SK-N-SH treated with all-trans-retinoic acid at 6 μM for 48 hours (cell line): ENCODE measurements around the gene CCL18.

Source experiments
- ATAC-seq: fragments of 200-7000 bp; cut with Tn5 transposase; 3 replicates; pipeline ENCODE4 v1.9.1; 2020; ENCODE audit warnings: mild to moderate bottlenecking, moderate library complexity
- ARNTL ChIP-seq: fragments of 450-650 bp; formaldehyde crosslinking; IDR thresholded peaks from 2 replicates; pipeline ENCODE4 v1.5.0; 2020; ENCODE audit warnings: low read depth, mild to moderate bottlenecking, moderate library complexity, borderline replicate concordance
- BACH2 ChIP-seq: fragments of 250-450 bp; sonication (Bioruptor Pico); IDR thresholded peaks from 2 replicates; pipeline ENCODE4 v1.9.0; 2021; ENCODE audit warnings: mild to moderate bottlenecking, borderline replicate concordance
- CREB5 ChIP-seq: fragments of 250-450 bp; sonication (Bioruptor Pico); IDR thresholded peaks from 2 replicates; pipeline ENCODE4 v1.5.1; 2020; ENCODE audit warnings: low read depth, mild to moderate bottlenecking, moderate library complexity
- CSDC2 ChIP-seq: fragments of 250-450 bp; sonication (Bioruptor Pico); IDR thresholded peaks from 2 replicates; pipeline ENCODE4 v1.5.0; 2020; ENCODE audit warnings: mild to moderate bottlenecking, moderate library complexity
- CSRNP3 ChIP-seq: fragments of 250-450 bp; sonication (Bioruptor Pico); IDR thresholded peaks from 2 replicates; pipeline ENCODE4 v1.5.1; 2021; ENCODE audit warnings: mild to moderate bottlenecking, moderate library complexity
- ESRRG ChIP-seq: fragments of 250-450 bp; sonication (Bioruptor Pico); IDR thresholded peaks from 2 replicates; pipeline ENCODE4 v1.6.1; 2021; ENCODE audit warnings: mild to moderate bottlenecking
- GLIS3 ChIP-seq: fragments of 250-450 bp; sonication (Bioruptor Pico); IDR thresholded peaks from 2 replicates; pipeline ENCODE4 v1.5.0; 2020; ENCODE audit warnings: mild to moderate bottlenecking, moderate library complexity
- ISL1 ChIP-seq: fragments of 250-450 bp; sonication (Bioruptor Pico); IDR thresholded peaks from 2 replicates; pipeline ENCODE4 v2.1.2; 2022; ENCODE audit warnings: mild to moderate bottlenecking, moderate library complexity
- OSR1 ChIP-seq: fragments of 250-450 bp; sonication (Bioruptor Pico); IDR thresholded peaks from 2 replicates; pipeline ENCODE4 v1.8.0; 2022; ENCODE audit warnings: moderate library complexity, mild to moderate bottlenecking, inconsistent platforms
- PATZ1 ChIP-seq: fragments of 250-450 bp; sonication (Bioruptor Pico); IDR thresholded peaks from 2 replicates; pipeline ENCODE4 v1.8.0; 2020; ENCODE audit warnings: mild to moderate bottlenecking, moderate library complexity, borderline replicate concordance
- POU6F1 ChIP-seq: fragments of 250-450 bp; sonication (Bioruptor Pico); IDR thresholded peaks from 2 replicates; pipeline ENCODE4 v1.8.0; 2021; ENCODE audit warnings: low read depth, mild to moderate bottlenecking, moderate library complexity, borderline replicate concordance
- RARB ChIP-seq: fragments of 250-450 bp; sonication (Bioruptor Pico); IDR thresholded peaks from 2 replicates; pipeline ENCODE4 v1.8.0; 2021; ENCODE audit warnings: mild to moderate bottlenecking, moderate library complexity
- SNAI2 ChIP-seq: fragments of 250-450 bp; sonication (Bioruptor Pico); IDR thresholded peaks from 2 replicates; pipeline ENCODE4 v1.5.0; 2020; ENCODE audit warnings: mild to moderate bottlenecking, moderate library complexity
- TOX ChIP-seq: fragments of 250-450 bp; sonication (Bioruptor Pico); IDR thresholded peaks from 2 replicates; pipeline ENCODE4 v1.8.0; 2021; ENCODE audit warnings: mild to moderate bottlenecking, moderate library complexity, borderline replicate concordance
- TSHZ2 ChIP-seq: fragments of 250-450 bp; sonication (Bioruptor Pico); IDR thresholded peaks from 2 replicates; pipeline ENCODE4 v1.5.0; 2020; ENCODE audit warnings: mild to moderate bottlenecking, moderate library complexity
- ZC3H10 ChIP-seq: fragments of 250-450 bp; sonication (Bioruptor Pico); IDR thresholded peaks from 2 replicates; pipeline ENCODE4 v1.5.1; 2021; ENCODE audit warnings: mild to moderate bottlenecking, moderate library complexity
- ZFP3 ChIP-seq: fragments of 250-450 bp; sonication (Bioruptor Pico); IDR thresholded peaks from 2 replicates; pipeline ENCODE4 v1.5.0; 2020; ENCODE audit warnings: mild to moderate bottlenecking, moderate library complexity
- ZFP30 ChIP-seq: fragments of 450-650 bp; formaldehyde crosslinking; IDR thresholded peaks from 2 replicates; pipeline ENCODE4 v1.5.0; 2022; ENCODE audit warnings: mild to moderate bottlenecking, moderate library complexity
- ZNF565 ChIP-seq: fragments of 450-650 bp; formaldehyde crosslinking; conservative IDR thresholded peaks from 2 replicates; pipeline ENCODE4 v1.5.0; 2020; ENCODE audit warnings: low read depth, mild to moderate bottlenecking, moderate library complexity
- ZNF70 ChIP-seq: fragments of 450-650 bp; formaldehyde crosslinking; IDR thresholded peaks from 2 replicates; pipeline ENCODE4 v1.5.0; 2020; ENCODE audit warnings: mild to moderate bottlenecking, moderate library complexity
- ZNF8 ChIP-seq: fragments of 450-650 bp; formaldehyde crosslinking; IDR thresholded peaks from 2 replicates; pipeline ENCODE4 v1.5.0; 2020; ENCODE audit warnings: mild to moderate bottlenecking, moderate library complexity

CCL18 gene

GRCh38 chr17:36068524-36068923 is 4.5 kb downstream of the CCL18 start (continued):
- TF ChIP-seq CSRNP3 (CRISPR knock-in tag) = no peak
- no peak for TF ChIP-seq ZNF565
- TF ChIP-seq ZC3H10 = no peak
- no peak for TF ChIP-seq ARNTL (CRISPR knock-in tag)

GRCh38 chr17:36069136-36069535 is 5.1 kb downstream of the CCL18 start:
- ATAC-seq = no peak
- TF ChIP-seq ZNF565 (no peak), OSR1 (CRISPR knock-in tag) (no peak), RARB (CRISPR knock-in tag) (no peak), PATZ1 (CRISPR knock-in tag) (no peak), CSDC2 (CRISPR knock-in tag) (no peak), TOX (CRISPR knock-in tag) (no peak), CREB5 (CRISPR knock-in tag) (no peak), ZFP30 (CRISPR knock-in tag) (no peak), GLIS3 (CRISPR knock-in tag) (no peak), ISL1 (CRISPR knock-in tag) (no peak), ZFP3 (CRISPR knock-in tag) (no peak), POU6F1 (CRISPR knock-in tag) (no peak), TSHZ2 (no peak), ESRRG (CRISPR knock-in tag) (no peak), BACH2 (no peak)
- TF ChIP-seq, all 23 proteins: peak for 0

GRCh38 chr17:36070427-36070826 is 6.4 kb downstream of the CCL18 start:
- ATAC-seq = no peak

More at GRCh38 chr17:36070427-36070826, 6.4 kb downstream of the CCL18 start:
- TF ChIP-seq ZNF565 (no peak), OSR1 (CRISPR knock-in tag) (no peak), ISL1 (CRISPR knock-in tag) (no peak), CSRNP3 (CRISPR knock-in tag) (no peak), ZNF8 (CRISPR knock-in tag) (no peak), CREB5 (CRISPR knock-in tag) (no peak), ZNF70 (CRISPR knock-in tag) (no peak), SNAI2 (CRISPR knock-in tag) (no peak), BACH2 (no peak), GLIS3 (CRISPR knock-in tag) (no peak), ESRRG (CRISPR knock-in tag) (no peak), ARNTL (CRISPR knock-in tag) (no peak)
